NCI-H1105 treated with DMSO at 0.1 percent for 48 hours (cell line): ENCODE data around the gene LCN2.

ENCODE experiments used
- DNase-seq: peaks from one replicate; lab custom pipeline; 2025; lab: John Stamatoyannopoulos, UW

LCN2 gene

DNA sequence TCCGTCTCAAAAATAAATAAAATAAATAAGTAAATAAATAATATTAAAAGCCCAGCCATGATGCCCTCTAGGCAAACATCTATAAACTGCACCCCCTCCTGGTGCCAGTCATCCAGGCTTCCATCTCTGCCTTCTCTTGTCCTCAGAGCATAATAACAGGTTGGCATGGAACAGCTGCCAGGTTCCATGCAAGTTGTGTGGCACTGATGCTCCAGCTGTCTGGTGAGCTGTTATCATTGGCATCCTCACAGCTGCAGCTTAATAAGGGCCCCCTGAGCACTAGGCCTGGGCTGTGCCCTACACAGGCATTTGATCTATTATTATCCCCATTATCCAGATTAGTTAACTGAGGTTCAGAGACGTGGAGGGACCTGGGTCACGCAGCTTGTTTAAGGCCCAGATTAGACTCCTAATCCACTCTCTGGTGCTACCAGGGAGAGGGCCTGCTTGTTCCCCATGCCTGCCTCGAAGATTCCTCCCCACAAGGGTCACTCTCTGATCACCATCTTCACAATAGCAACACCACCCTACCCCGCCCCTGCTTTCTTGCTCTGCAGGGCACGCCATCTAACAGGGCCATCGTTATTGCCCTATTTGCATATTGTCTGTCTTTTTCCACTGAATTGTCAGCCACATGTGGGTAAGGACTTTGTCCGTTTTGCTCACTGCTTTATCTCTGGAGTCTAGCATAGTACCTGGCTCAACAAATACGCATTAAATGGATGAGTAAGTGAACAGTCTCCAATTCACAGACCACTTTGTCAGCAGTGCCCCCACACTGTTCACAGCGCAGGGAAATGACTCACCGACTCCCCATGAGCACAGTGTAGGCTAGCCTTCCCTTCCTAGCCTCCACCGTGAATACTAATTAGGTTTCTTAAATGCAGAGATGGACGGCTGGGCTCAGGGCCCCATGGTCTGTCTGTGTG, 52.5 kb downstream of the LCN2 start:
- DNase-seq = no peak

DNA sequence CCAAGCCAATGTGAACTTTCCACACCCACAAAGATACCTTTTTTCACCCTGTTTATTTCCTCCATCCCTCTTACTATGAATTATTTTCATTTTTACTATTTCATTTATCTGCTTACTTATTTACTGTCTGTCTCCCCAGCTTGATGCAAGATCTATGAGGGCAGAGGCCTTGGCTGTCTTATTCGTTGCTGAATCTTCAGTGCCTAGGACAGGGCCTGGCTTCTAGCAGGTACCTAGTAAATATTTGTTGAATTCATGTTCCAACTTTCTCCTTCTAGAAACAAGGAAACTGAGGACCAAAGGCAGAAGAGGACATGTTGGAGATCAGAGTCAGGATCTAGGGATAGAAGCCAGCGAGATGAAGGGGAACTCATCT, 53.4 kb downstream of the LCN2 start:
- DNase-seq = no peak
